Fibroblast of lung (primary cell): ENCODE results near the gene USP36.

Experiments used
- CTCF ChIP-seq, 2 donors: IDR thresholded peaks in 1 of 2; conservative IDR thresholded peaks in 1 of 2; 1 replicate in 1 of 2; 2 replicates in 1 of 2; pipeline ENCODE4 v1.5.1; 2011 to 2012; ENCODE audit warnings: low read length in 2 of 2, control low read depth in 1 of 2, inconsistent platforms in 1 of 2, low read depth in 1 of 2, mild to moderate bottlenecking in 1 of 2
- EZH2 ChIP-seq: IDR thresholded peaks from 2 replicates; pipeline ENCODE4 v1.5.1; 2012; ENCODE audit warnings: low read length, control low read depth, mild to moderate bottlenecking; ENCODE audit errors: missing control alignments

GRCh38 chr17:78832541-78832810, 8.1 kb downstream of the USP36 start:
- no peak for TF ChIP-seq CTCF (conservative IDR thresholded peaks at IDR 0.05 in 1 of 2, IDR thresholded peaks at IDR 0.05 in 1 of 2; ENCODE audit: low read depth in 1 of 2, low read length in 2 of 2)
- TF ChIP-seq EZH2 = no peak
